Epidermal melanocyte (primary cell): ENCODE results near the gene SEMA5A.

Source experiments
- DNase-seq: peaks from one replicate; pipeline ENCODE4 v3.0.0; 2011; ENCODE audit warnings: low spot score; ENCODE audit not compliant: insufficient read length

Gene SEMA5A

GRCh38 chr5:9477537-9477936, 68.3 kb downstream of the SEMA5A start:
- DNase-seq, result no peak

- DNase-seq, result no peak
These were observed 71.5 kb downstream of the SEMA5A start for GRCh38 chr5:9474219-9475002.

- no peak for DNase-seq
These were observed 72.3 kb downstream of the SEMA5A start for GRCh38 chr5:9473624-9474023.

GRCh38 chr5:9470410-9470809, 75.5 kb downstream of the SEMA5A start:
- DNase-seq, result no peak

- no peak for DNase-seq
These were observed 77.9 kb downstream of the SEMA5A start for GRCh38 chr5:9468060-9468388.

- no peak for DNase-seq
These were observed 78.4 kb downstream of the SEMA5A start for GRCh38 chr5:9467199-9468059.

- DNase-seq, result no peak
These were observed 79.2 kb downstream of the SEMA5A start for GRCh38 chr5:9466697-9467096.

- DNase-seq, result no peak
These were observed 81.4 kb downstream of the SEMA5A start for GRCh38 chr5:9464478-9464877.

- DNase-seq, result no peak
These were observed 83.8 kb downstream of the SEMA5A start for GRCh38 chr5:9462109-9462508.

GRCh38 chr5:9460885-9461645, 84.8 kb downstream of the SEMA5A start:
- no peak for DNase-seq

- DNase-seq, result no peak
These were observed 89.3 kb downstream of the SEMA5A start for GRCh38 chr5:9456435-9457042.

- no peak for DNase-seq
These were observed 89.9 kb downstream of the SEMA5A start for GRCh38 chr5:9455826-9456434.

GRCh38 chr5:9454491-9454890, 91.4 kb downstream of the SEMA5A start:
- DNase-seq, result no peak

- DNase-seq, result no peak
These were observed 91.8 kb downstream of the SEMA5A start for GRCh38 chr5:9454012-9454481.

- no peak for DNase-seq
These were observed 92.3 kb downstream of the SEMA5A start for GRCh38 chr5:9453480-9454011.

- no peak for DNase-seq
These were observed 93.7 kb downstream of the SEMA5A start for GRCh38 chr5:9452181-9452580.

GRCh38 chr5:9451037-9451436, 94.8 kb downstream of the SEMA5A start:
- no peak for DNase-seq

- DNase-seq, result no peak
These were observed 98.2 kb downstream of the SEMA5A start for GRCh38 chr5:9447691-9448090.

- no peak for DNase-seq
These were observed 100.0 kb downstream of the SEMA5A start for GRCh38 chr5:9445826-9446388.

GRCh38 chr5:9444346-9444745, 101.5 kb downstream of the SEMA5A start:
- DNase-seq, result no peak
